ENCODE measurements around the gene GOLGA6C. TPM values are rescaled to one million over a fixed set of nuclear protein-coding genes. Genes with fewer than 3 reads are reported as not detected.
"Not testable (repeated sequence)": the region's sequence is repeated elsewhere in the genome, so short reads cannot be mapped to it uniquely, and the experiment has no call there.

GOLGA6C gene
- polyA plus RNA-seq, 4 donors, result not detected

GRCh38 chr15:75293660-75294059 lies 35.5 kb downstream of the GOLGA6C start:
- not testable (repeated sequence) for H3K4me1 ChIP-seq (ENCODE audit: control insufficient read depth in 3 of 3, insufficient read depth in 2 of 3, low read depth in 1 of 3, low read length in 2 of 3); H3K9me3 ChIP-seq (ENCODE audit: control insufficient read depth in 2 of 2, insufficient read depth in 1 of 2, low read depth in 1 of 2, low read length in 1 of 2); H3K36me3 ChIP-seq (ENCODE audit: control insufficient read depth in 3 of 3, insufficient read depth in 2 of 3, low read depth in 1 of 3, low read length in 3 of 3); H3K27ac ChIP-seq (ENCODE audit: low read depth in 1 of 3, low read length in 2 of 3); H3K27me3 ChIP-seq (ENCODE audit: control insufficient read depth in 3 of 3, insufficient read depth in 3 of 3, low read length in 3 of 3); H3K4me3 ChIP-seq (ENCODE audit: low read depth in 1 of 3, low read length in 3 of 3); FAIRE-seq; DNase-seq
- WGBS, 3 donors, result 64 to 74% methylated on average over 5 to 8 of the region's 18 CpGs; no CpG with 5 or more reads in 1 of the 3 donors

- FAIRE-seq; H3K4me1 ChIP-seq (ENCODE audit: control insufficient read depth in 3 of 3, insufficient read depth in 2 of 3, low read depth in 1 of 3, low read length in 2 of 3); H3K9me3 ChIP-seq (ENCODE audit: control insufficient read depth in 2 of 2, insufficient read depth in 1 of 2, low read depth in 1 of 2, low read length in 1 of 2); H3K36me3 ChIP-seq (ENCODE audit: control insufficient read depth in 3 of 3, insufficient read depth in 2 of 3, low read depth in 1 of 3, low read length in 3 of 3); H3K27ac ChIP-seq (ENCODE audit: low read depth in 1 of 3, low read length in 2 of 3); H3K27me3 ChIP-seq (ENCODE audit: control insufficient read depth in 3 of 3, insufficient read depth in 3 of 3, low read length in 3 of 3); H3K4me3 ChIP-seq (ENCODE audit: low read depth in 1 of 3, low read length in 3 of 3); DNase-seq: not testable (repeated sequence)
- 57 to 73% (median 71%) methylated on average over 4 to 6 of the region's 13 CpGs for WGBS, 3 donors
Observed at GRCh38 chr15:75298541-75299310, 40.6 kb downstream of the GOLGA6C start.

GRCh38 chr15:75299311-75299688 lies 41.2 kb downstream of the GOLGA6C start:
- H3K4me1 ChIP-seq (ENCODE audit: control insufficient read depth in 3 of 3, insufficient read depth in 2 of 3, low read depth in 1 of 3, low read length in 2 of 3); H3K9me3 ChIP-seq (ENCODE audit: control insufficient read depth in 2 of 2, insufficient read depth in 1 of 2, low read depth in 1 of 2, low read length in 1 of 2); H3K36me3 ChIP-seq (ENCODE audit: control insufficient read depth in 3 of 3, insufficient read depth in 2 of 3, low read depth in 1 of 3, low read length in 3 of 3); H3K4me3 ChIP-seq (ENCODE audit: low read depth in 1 of 3, low read length in 3 of 3); DNase-seq; H3K27ac ChIP-seq (ENCODE audit: low read depth in 1 of 3, low read length in 2 of 3); H3K27me3 ChIP-seq (ENCODE audit: control insufficient read depth in 3 of 3, insufficient read depth in 3 of 3, low read length in 3 of 3); FAIRE-seq: not testable (repeated sequence)
- whole genome bisulfite sequencing, 3 donors, result 20 to 24% (median 22%) methylated on average over 5 to 6 of the region's 6 CpGs

GRCh38 chr15:75300026-75300425 lies 41.9 kb downstream of the GOLGA6C start:
- not testable (repeated sequence) for H3K27ac ChIP-seq (ENCODE audit: low read depth in 1 of 3, low read length in 2 of 3); H3K9me3 ChIP-seq (ENCODE audit: control insufficient read depth in 2 of 2, insufficient read depth in 1 of 2, low read depth in 1 of 2, low read length in 1 of 2); FAIRE-seq; H3K4me3 ChIP-seq (ENCODE audit: low read depth in 1 of 3, low read length in 3 of 3); H3K36me3 ChIP-seq (ENCODE audit: control insufficient read depth in 3 of 3, insufficient read depth in 2 of 3, low read depth in 1 of 3, low read length in 3 of 3); DNase-seq; H3K27me3 ChIP-seq (ENCODE audit: control insufficient read depth in 3 of 3, insufficient read depth in 3 of 3, low read length in 3 of 3); H3K4me1 ChIP-seq (ENCODE audit: control insufficient read depth in 3 of 3, insufficient read depth in 2 of 3, low read depth in 1 of 3, low read length in 2 of 3)
- 59 to 72% (median 59%) methylated on average over 4 to 6 of the region's 6 CpGs for WGBS, 3 donors

GRCh38 chr15:75302318-75302717 lies 44.2 kb downstream of the GOLGA6C start:
- peaks cover 0 to 7% (median 0%) of the 10 kb centered on the region in 3 donors for H3K27me3 ChIP-seq (ENCODE audit: control insufficient read depth in 3 of 3, insufficient read depth in 3 of 3, low read length in 3 of 3)
- no peaks in the 10 kb centered on the region for H3K4me1 ChIP-seq (ENCODE audit: control insufficient read depth in 3 of 3, insufficient read depth in 2 of 3, low read depth in 1 of 3, low read length in 2 of 3)
- H3K4me3 ChIP-seq (ENCODE audit: low read depth in 1 of 3, low read length in 3 of 3), result no peak overlapping the region
- no peaks in the 10 kb centered on the region for H3K36me3 ChIP-seq (ENCODE audit: control insufficient read depth in 3 of 3, insufficient read depth in 2 of 3, low read depth in 1 of 3, low read length in 3 of 3)
- H3K9me3 ChIP-seq (ENCODE audit: control insufficient read depth in 2 of 2, insufficient read depth in 1 of 2, low read depth in 1 of 2, low read length in 1 of 2), result no peaks in the 10 kb centered on the region
- DNase-seq (no peak), FAIRE-seq (no peak)
- 75 to 86% (median 82%) methylated on average over 9 of the region's 9 CpGs for WGBS, 3 donors
- H3K27ac ChIP-seq (ENCODE audit: low read depth in 1 of 3, low read length in 2 of 3), result no peak overlapping the region

GRCh38 chr15:75302753-75303152 lies 44.6 kb downstream of the GOLGA6C start:
- 89 to 93% (median 90%) methylated on average over 4 of the region's 4 CpGs for WGBS, 3 donors
- not testable (repeated sequence) for H3K4me1 ChIP-seq (ENCODE audit: control insufficient read depth in 3 of 3, insufficient read depth in 2 of 3, low read depth in 1 of 3, low read length in 2 of 3)

GRCh38 chr15:75306188-75306587 lies 48.1 kb downstream of the GOLGA6C start:
- DNase-seq, result no peak
- 46 to 72% (median 54%) methylated on average over 3 of the region's 3 CpGs for WGBS, 3 donors
- H3K4me3 ChIP-seq (ENCODE audit: low read depth in 1 of 3, low read length in 3 of 3), result no peak overlapping the region
- H3K9me3 ChIP-seq (ENCODE audit: control insufficient read depth in 2 of 2, insufficient read depth in 1 of 2, low read depth in 1 of 2, low read length in 1 of 2), result no peaks in the 10 kb centered on the region
- H3K27ac ChIP-seq (ENCODE audit: low read depth in 1 of 3, low read length in 2 of 3), result no peak overlapping the region
- no peaks in the 10 kb centered on the region for H3K4me1 ChIP-seq (ENCODE audit: control insufficient read depth in 3 of 3, insufficient read depth in 2 of 3, low read depth in 1 of 3, low read length in 2 of 3)
- FAIRE-seq, result no peak
- H3K27me3 ChIP-seq (ENCODE audit: control insufficient read depth in 3 of 3, insufficient read depth in 3 of 3, low read length in 3 of 3), result peaks cover 0 to 10% (median 0%) of the 10 kb centered on the region in 3 donors
- H3K36me3 ChIP-seq (ENCODE audit: control insufficient read depth in 3 of 3, insufficient read depth in 2 of 3, low read depth in 1 of 3, low read length in 3 of 3), result no peaks in the 10 kb centered on the region

More at GRCh38 chr15:75302753-75303152, 44.6 kb downstream of the GOLGA6C start:
- not testable (repeated sequence) for H3K27me3 ChIP-seq (ENCODE audit: control insufficient read depth in 3 of 3, insufficient read depth in 3 of 3, low read length in 3 of 3); H3K9me3 ChIP-seq (ENCODE audit: control insufficient read depth in 2 of 2, insufficient read depth in 1 of 2, low read depth in 1 of 2, low read length in 1 of 2); FAIRE-seq; H3K4me3 ChIP-seq (ENCODE audit: low read depth in 1 of 3, low read length in 3 of 3); H3K27ac ChIP-seq (ENCODE audit: low read depth in 1 of 3, low read length in 2 of 3); H3K36me3 ChIP-seq (ENCODE audit: control insufficient read depth in 3 of 3, insufficient read depth in 2 of 3, low read depth in 1 of 3, low read length in 3 of 3); DNase-seq

- no peaks in the 10 kb centered on the region for H3K9me3 ChIP-seq (ENCODE audit: control insufficient read depth in 2 of 2, insufficient read depth in 1 of 2, low read depth in 1 of 2, low read length in 1 of 2)
- peaks cover 0 to 10% (median 0%) of the 10 kb centered on the region in 3 donors for H3K27me3 ChIP-seq (ENCODE audit: control insufficient read depth in 3 of 3, insufficient read depth in 3 of 3, low read length in 3 of 3)
- H3K27ac ChIP-seq (ENCODE audit: low read depth in 1 of 3, low read length in 2 of 3), result no peak overlapping the region
- no peaks in the 10 kb centered on the region for H3K36me3 ChIP-seq (ENCODE audit: control insufficient read depth in 3 of 3, insufficient read depth in 2 of 3, low read depth in 1 of 3, low read length in 3 of 3)
- no peak overlapping the region for H3K4me3 ChIP-seq (ENCODE audit: low read depth in 1 of 3, low read length in 3 of 3)
- WGBS, 3 donors, result 16 to 30% (median 25%) methylated on average over 15 of the region's 15 CpGs
- no peaks in the 10 kb centered on the region for H3K4me1 ChIP-seq (ENCODE audit: control insufficient read depth in 3 of 3, insufficient read depth in 2 of 3, low read depth in 1 of 3, low read length in 2 of 3)
- peak; percentile 72 to 81 for DNase-seq
- FAIRE-seq, result no peak
Observed at GRCh38 chr15:75307778-75308390, 49.8 kb downstream of the GOLGA6C start.
